T-helper 1 cell (primary cell): ENCODE measurements around the gene RANBP3.
"Not testable (repeated sequence)": the region's sequence is repeated elsewhere in the genome, so short reads cannot be mapped to it uniquely, and the experiment has no call there.

Source experiments
- DNase-seq, 5 donors: peaks; one replicate each; pipeline ENCODE4 v3.0.0-alpha.2; 2012 to 2020

RANBP3 gene

DNA sequence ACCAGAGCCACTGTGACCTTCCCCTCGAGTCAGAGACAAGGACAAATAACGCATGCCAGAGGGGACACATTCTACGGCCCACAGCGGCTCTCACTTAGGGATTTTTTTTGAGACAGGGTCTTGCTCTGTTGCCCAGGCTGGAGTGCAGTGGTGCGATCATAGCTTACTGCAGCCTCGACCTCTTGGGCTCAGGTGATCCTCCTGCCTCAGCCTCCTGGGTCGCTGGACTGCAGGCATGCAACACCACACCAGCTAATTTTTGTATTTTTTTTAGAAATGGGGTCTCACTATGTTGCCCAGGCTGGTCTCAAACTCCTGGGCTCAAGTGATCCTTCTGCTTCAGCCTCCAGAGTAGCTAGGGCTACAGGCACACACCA is 28.1 kb upstream of the RANBP3 start:
- DNase-seq: not testable (repeated sequence)

DNA sequence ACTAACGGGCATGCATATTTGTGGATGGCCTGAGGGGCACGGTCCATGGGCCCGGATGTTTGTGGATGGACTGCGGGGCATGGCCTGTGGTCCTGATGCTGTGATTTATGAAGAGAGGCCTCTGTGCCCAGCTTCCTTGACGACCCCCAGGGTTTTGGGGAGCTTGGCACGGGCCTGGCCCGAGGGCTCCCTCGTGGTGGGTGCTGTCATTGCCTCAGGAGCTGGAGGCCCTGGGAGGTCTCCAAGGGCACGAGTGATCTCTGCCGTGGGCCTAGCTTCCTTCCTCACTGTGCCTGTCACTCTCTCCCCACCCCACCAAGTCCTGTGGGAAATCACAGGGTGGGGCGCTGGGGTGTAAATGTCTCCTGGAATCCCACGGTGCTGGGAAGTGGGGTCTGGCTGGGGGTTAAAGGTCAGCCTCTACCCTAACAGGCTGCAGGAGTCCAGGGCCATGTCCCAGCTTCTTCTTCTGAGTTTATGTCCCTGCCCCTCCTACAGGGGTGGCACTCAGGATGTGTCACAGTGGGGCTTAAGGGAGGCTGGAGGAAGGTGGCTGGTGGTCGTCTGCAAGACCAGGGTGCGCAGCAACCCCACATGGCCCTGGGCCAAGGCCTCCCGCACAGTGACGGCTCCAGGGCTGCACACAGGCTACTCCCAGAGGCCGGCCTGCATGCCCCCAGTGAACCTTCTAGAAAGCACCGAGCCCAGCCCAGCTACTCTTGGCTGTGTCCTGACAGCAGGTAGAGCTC is 27.6 kb upstream of the RANBP3 start:
- no peak for DNase-seq

DNA sequence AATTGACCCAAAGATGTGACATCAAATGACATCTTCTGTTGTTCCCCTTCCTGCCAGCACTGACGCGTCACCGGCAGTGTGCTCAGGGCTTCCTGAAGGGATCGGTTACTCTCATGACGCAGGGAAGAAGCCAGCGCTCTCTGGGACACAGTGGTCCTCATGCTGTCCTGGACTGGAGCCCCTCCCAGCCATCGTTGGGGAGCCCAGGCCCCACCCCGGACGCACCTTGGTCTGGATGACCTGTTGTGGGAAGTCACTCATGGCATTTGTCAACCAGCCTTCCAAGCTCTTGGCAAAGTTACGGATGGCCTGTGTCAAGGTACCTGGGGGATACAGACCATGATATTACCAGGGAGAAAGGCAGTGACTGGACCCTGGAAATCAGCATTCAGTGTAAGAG is 26.0 kb upstream of the RANBP3 start:
- no peak for DNase-seq

DNA sequence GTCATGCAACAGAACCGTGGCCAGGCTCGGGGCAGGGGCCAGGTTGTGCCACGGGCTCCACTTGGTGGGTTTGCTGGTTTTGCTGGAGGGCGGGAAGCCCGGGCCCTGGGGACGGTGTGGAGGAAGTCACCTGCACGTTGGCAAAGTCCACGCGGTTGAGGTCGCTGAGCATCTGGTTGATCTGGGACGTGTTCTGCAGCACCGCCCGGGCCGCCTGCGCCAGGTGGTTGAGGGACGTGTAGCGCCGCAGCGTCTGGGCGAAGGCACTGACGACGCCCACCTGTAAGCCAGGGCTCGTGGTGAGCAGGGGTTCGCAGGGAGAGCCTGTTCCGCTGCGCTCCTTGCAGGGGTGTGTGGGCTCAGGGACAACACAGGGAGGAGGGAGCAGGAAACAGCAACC is 24.7 kb upstream of the RANBP3 start:
- no peak for DNase-seq

DNA sequence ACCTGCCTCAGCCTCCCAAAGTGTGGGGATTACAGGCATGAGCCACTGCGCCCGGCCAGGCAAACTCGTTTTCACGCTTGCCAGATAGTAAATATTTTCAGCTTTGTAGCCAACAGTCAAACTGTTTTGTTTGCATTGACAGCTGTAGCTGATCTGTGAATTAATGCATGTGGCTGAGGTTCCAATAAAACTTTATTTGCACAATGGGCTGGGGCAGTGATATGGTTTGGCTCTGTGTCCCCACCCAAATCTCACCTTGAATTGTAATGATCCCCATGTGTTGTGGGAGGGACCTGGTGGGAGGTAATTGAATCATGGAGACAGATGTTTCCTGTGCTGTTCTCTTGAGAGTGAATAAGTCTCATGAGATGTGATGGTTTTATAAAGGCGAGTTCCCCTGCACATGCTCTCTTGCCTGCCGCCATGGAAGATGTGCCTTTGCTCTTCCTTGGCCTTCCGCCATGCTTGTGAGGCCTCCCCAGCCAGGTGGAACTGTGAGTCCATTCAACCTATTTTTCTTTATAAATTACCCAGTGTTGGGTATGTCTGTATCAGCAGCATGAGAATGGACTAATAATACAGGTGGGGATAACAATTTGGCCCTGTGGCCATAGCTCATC is 22.4 kb upstream of the RANBP3 start:
- DNase-seq: no peak

DNA sequence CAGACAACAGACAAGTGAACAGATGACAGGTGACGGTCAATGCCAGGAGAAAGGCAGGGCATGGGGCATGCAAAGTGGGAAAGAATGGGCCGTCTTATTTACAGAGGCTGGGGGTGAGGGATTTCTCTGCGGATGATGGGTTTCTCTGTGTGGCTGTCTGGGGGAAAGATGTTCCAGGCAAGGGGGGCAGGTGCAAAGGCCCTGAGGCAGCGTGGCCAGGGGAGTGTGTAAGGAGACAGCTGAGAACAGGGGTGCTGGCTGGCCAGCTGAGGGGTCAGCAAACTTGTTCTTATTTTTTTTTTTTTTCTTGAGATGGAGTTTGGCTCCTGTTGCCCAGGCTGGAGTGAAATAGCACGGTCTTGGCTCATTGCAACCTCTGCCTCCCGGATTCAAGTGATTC is 21.8 kb upstream of the RANBP3 start:
- no peak for DNase-seq

DNA sequence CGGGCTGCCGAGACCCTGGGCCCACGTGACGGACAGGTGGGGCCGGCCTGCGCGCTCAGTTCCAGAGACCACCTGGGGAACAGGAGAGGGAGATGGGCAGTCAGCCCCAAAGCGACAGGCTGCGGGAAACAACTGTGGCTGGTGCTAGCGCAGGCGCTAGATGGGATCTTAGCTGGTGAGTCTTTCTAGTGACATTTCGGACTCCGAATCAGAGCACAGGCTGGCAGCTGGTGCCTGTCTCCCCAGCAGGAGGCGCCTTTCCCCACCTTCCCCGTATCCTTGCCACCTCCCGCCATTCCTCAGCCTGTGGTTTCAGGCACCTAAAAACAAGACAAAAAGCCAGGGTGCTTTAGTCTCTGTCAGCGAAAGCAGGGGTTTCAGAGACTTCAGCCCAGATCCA is 19.4 kb upstream of the RANBP3 start:
- no peak for DNase-seq

DNA sequence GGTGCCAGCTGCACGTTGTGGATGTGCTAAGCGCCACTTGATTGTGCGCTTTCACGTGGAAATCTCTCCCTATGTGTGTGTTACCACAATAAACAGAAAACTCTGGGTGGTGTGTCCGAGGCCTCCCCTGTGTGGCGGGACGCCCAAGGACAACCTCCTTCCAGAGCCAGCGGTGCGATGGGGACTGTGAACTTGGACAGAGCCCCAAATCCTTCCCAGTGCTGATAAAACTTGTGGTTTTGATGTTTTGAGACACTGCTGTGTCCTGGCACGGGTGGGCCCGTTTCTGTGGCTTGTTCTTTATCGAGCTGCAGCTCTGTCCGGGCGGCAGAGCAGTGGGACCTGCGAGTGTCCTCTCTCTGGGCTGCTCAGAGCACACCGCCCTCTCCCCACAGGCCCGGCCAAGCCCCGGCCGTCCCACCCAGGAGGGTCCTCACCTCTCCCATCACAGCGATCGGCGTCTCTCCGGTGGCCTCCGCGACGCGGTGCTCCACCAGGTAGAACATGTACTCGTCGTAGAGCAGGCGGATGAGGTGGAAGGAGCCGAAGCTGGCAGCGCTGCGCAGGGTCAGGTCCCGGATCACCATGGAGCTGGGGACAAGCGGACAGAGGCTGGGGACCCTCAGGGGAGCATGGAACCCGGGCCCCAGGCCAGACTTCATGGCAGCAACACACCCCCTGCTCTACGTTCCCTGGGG is 18.8 kb upstream of the RANBP3 start:
- DNase-seq: no peak

DNA sequence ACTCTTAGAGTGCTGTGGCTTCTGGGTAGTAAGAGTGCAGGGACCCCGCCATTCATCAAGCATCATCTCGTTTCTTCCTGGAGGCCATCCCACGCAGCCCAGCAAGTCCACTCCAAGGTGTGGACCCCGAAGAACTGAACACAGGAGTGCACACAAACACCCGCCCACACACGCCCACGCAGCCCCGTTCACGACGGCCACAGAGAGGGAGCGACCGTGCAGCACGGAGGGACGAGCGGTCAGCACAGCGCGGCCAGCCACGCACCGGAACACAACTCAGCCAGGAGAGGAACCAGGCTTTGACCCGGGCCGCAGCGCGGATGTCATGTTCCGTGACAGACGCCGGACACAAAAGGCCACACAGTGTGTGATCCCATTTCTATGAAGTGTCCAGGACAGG is 18.2 kb upstream of the RANBP3 start:
- no peak for DNase-seq

DNA sequence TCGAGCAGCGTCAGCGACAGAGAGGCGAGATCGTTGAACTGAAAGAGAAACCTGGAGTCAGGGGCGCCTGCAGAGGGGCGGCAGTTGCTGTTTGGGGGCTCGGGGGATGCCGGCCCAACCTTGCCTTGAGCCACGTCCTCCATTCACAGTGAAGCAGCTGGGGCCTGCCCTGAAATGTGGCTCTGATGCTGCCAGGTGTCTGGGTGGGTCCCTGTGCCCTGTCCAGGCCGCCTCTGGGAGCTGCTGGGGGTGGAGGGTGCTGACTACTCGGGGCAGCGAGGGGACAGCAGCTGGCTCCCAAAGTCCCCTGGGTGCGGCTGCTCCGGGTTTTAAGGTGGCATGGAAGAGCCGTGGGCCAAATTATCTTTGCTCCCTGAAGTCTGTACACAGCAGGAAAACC is 17.7 kb upstream of the RANBP3 start:
- no peak for DNase-seq

DNA sequence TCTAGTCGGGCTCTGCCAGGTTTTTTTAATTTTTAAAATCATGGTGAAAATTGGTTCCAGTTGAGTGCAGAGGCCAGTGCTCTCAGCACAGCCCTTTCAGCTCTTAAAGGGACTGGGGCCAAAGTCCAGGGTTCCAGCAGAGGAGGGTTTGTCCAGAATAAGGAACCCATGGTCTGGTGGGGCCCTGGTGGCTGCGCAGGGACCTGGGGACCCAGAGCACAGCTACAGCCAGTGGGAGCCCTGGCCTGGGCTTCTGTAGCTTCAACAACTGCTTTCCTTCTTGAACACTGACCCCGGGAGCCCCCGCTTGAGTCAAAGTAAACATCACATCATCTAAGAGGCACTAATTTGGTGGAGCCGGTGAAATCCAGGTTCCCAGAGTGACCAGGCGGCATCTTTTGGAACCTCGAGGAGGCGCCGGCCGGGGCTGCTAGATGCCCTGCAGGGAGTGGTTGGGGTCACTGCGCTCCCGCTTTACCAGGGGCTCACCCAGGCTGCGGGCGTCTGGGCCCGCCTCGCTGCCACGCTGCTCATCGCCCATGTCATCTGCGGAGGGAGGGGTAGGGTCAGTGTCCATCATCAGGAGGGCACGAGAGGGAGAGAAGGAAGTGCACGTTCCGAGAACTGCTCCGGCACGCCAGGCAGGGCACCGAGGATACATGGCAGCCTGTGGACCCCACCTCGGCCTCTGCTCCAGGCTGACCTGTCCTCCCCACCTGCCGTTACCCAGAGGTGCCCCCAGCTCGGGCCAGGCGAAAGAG is 16.6 kb upstream of the RANBP3 start:
- no peak for DNase-seq

DNA sequence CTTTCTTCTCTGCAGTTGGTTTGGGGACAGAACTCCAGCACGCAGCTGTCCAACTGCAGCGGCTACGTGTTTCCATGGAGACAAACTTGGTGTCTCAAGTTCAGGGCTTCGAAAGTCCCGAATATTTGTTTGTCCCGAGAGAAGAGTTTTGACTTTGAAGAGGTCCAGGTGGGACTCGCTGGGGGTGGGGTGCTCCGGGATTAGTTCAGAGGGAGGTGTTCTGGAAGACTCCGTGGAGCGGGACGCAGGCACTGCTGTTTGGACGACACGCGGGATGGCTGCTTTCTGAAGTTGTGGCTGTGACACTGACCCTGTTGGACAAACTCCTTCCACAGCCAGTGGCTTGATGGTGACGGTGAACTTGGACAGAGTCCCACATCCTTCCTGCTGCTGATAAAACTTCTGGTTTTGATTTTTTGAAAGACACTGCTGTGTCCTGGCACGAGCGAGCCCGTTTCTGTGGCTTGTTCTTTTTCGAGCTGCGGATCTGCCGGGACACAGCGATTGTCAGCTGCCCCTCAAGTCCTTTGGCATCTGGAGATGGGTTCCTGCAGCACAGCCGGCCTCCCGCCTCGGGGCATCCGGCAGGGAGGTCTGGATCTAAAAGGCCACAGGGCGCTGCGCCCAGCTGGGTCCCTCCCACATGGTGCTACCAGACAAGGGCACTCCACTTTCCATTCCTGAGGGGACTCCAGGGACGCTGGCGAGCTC is 15.9 kb upstream of the RANBP3 start:
- DNase-seq: no peak

DNA sequence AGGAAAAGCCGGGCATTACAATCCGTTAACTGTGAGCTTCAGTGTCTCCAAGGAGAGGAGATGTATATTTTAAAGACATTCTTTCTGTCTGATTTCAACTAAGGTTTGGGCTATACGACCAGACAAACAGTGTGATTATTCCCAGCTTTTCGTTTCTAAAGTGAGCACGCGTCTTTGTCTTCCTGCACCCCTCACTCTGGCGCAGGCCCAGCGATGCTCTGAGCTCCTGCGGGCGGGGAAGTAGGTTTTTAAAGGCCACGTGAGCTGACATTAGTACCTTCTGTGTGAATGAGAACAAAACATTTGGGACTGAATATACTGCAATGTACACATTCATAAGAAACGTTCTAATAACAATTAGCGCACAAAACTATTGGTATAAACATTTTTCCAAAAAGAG is 15.3 kb upstream of the RANBP3 start:
- no peak for DNase-seq

DNA sequence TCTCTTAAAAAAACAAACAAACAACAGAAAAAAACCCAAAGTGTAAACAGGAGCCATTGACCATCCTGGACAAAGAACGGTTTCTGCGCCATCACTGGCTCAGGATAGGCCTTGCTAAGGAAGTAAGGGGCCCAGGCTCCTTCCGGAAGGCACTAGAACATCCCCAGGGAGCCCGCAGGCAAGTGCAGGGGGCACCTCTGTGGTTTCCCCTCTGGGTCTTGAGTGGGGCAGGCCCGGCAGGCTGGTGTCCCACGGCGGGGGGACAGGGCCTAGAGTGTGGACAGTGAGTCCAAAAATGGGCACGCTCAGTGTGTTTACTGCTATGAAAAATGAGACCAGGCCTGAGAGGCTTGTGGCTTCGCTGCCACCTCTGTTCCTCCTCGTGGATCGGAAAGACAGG is 14.8 kb upstream of the RANBP3 start:
- DNase-seq: no peak

DNA sequence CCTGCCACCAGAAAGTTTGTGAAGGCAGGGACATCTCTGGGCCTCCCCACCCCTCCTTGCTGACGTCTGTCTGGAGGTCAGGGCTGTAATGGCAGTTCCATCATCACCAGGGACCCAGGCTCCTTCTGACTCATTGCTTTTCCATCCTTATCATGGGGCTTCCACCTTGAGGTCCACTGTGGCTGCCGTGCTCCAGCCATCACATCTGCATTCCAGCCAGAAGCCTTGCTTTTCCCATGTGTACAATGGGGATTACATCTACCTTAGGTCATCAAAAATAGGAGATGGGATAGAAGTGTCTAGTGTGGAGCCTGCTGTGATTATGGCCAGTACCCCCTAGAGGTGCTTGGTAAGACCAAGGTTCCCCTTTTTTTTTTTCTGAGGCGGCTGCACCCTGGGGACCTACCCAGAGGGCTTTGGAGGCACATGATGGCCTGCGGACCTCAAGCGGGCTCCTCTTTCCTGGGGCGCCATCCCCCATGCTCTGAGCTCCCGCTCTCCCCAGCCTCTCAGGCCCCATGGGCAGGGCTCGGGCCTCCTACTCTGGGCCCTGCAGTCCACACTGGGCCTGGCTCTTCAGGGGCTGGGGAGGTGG is 13.4 kb upstream of the RANBP3 start:
- no peak for DNase-seq

DNA sequence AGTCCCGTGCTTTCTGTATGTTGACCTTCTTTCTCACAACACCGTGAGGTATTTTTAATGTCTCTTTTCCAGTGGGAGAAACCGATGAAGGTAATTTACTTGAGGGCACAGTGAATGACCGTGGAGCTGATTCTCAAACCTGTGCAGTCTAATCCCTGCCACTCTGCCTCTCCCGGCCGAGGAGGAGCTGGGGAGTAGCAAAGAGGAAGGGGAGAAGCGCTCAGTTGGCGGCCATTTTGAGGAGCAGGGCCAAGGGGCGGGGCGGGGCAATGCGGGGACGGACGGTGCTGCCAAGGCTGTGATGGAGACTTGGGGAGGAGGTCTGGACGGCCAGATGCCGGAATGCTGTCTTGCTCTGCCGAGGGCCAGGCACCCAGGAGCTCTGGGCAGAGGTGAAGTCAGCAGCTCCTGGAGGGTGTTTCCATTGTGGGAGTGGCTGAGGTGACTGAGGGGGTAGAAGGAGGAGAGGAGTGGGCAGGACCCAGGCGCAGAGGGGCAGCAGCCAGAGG is 12.4 kb upstream of the RANBP3 start:
- no peak for DNase-seq

DNA sequence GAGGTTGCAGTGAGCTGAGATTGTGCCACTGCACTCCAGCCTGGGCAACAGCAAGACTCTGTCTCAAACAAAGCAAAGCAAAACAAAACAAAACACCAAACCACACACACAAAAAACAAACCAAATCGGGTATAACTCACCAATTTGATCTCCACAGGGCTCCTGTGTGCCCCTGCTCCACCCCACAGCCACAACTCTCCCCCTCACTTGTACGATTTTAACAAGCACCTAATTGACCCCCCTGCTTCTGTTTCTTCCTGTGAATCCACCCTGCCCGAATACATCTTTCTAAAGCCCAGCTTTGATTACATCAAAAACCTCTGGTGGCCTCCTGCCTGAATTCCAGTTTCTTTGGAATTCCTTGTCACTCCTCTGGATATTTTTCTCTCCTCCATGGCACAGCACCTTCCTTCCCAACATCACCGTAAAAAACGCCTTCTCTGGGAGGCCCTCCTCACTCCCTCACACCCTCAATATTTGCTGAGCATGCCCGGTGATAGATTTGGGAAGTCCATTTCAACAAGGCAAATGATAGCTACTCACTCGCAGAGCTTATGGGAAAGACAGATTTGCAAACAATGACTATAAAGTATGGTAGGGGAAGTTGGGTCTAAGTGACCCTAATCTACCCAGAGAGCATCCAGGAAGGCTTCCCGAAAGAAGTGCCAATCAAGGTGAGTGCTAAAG is 11.6 kb upstream of the RANBP3 start:
- DNase-seq: no peak

DNA sequence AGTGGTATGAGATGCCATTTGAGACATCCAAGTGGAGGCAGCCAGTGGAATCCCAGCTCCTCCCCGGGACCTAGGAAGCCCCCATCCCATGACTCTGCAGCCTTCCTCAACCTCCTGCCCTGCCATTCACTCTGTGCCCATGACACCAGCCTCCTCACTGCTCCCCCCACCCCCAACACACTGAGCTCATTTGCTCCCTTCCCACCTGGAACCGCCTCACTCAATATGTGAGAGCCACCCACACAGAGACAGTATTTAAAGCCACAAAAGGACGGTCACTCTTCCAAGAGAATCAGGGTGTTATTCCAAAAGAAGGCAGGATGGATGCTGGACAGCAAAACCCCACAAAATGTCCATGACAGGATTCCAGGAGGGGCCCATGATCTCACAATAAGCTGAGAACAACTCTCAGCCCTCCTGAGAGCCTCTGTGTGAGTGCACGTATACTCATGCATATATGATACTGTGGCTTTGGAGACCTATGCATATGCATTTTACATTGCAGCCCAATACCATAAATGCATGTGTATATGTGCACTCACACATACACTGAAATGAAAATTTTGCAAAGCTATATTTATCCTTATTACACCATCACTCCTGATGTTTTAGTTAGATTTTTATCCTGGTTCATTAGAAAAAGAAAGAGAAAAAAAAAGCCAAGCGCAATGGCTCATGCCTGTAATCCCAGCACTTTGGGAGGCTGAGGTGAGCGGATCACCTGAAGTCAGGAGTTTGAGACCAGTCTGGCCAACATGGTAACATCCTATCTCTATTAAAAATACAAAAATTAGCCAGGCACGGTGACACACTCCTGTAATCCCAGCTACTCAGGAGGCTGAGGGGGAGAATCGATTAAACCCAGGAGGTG is 10.8 kb upstream of the RANBP3 start:
- no peak for DNase-seq

DNA sequence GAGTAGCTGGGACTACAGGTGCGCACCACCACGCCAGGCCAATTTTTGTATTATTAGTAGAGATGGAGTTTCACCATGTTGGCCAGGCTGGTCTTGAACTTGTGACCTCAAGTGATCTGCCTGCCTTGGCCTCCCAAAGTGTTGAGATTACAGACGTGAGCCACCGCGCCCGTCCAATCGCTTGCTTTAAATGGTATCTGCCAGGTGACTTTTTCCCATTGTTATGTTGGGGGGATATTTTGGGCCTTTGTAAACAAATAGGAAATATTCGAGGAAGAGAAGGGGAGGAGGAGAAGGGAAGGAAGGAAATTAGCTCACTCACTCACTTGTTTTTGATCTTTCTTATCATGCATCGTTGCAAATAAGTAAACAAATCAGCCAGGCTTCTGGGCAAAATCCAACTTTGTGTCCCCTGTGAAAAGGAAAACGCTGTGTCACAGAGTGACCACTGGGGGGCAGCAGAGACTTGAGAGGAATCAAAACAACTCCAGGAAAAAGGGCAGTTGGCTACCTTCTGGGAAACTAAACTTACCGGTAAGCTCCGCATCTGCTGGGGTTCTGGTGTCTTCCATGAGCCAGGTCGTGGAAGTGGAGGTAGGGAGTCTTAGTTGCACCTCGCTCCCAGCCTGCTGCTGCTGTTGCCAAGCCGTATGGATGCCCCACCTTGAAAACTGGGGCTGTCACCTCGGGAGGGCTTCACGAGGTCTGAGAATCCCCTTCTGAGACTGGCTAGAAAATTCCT is 9.3 kb upstream of the RANBP3 start:
- DNase-seq: peak; percentile 47 to 76 (median 66)

DNA sequence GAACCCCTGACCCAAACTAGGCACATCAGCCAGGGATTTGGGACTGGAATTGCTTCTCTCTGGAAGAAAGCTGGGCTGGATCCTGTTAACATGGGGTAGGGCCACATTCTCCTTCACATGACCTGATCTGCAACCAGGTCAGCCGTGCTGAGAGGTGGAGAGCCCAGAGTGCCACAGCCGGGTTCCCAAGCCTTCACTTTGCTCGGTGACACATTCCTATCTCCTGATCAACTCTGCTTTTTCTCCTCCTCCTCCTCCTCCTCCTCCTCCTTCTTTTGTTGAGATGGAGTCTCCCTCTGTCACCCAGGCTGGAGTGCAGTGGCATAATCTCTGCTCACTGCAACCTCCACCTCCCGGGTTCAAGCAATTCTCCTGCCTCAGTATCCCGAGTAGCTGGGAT is 7.9 kb upstream of the RANBP3 start:
- not testable (repeated sequence) for DNase-seq
